Neural cell (in vitro differentiated cells): Measurements from ENCODE around the gene CREB3L1. TPM values are rescaled to one million over a fixed set of nuclear protein-coding genes. Genes with fewer than 3 reads are reported as not detected.

ENCODE experiments used
- H2AFZ ChIP-seq: fragments of 200-600, 300-800 bp; sonication (generic), shearing (Covaris generic); 2 replicates; pipeline ENCODE4 v1.6.0; 2014; ENCODE audit warnings: low read depth, mild to moderate bottlenecking, antibody characterized with exemption, low read length, moderate library complexity
- H3F3A ChIP-seq: fragments of 200-600 bp; shearing (Covaris generic); 2 replicates; pipeline ENCODE4 v1.6.1; 2016; ENCODE audit warnings: mild to moderate bottlenecking, moderate library complexity, mixed read lengths, antibody characterized with exemption, low read length; ENCODE audit not compliant: insufficient read depth, poor library complexity, severe bottlenecking
- H3K27ac ChIP-seq: fragments of 200-600, 300-800 bp; sonication (generic), shearing (Covaris generic); 2 replicates; pipeline ENCODE4 v1.5.1; 2014; ENCODE audit warnings: mild to moderate bottlenecking, low read length, moderate library complexity
- H3K27me3 ChIP-seq: fragments of 300-800, 200-600 bp; sonication (generic), shearing (Covaris generic); 2 replicates; pipeline ENCODE4 v1.6.0; 2014; ENCODE audit warnings: mild to moderate bottlenecking, low read depth, low read length, moderate library complexity; ENCODE audit not compliant: insufficient read depth
- H3K36me3 ChIP-seq: fragments of 300-800, 200-600 bp; sonication (generic), shearing (Covaris generic); 2 replicates; pipeline ENCODE4 v1.5.1; 2014; ENCODE audit warnings: mild to moderate bottlenecking, antibody characterized with exemption, low read length, moderate library complexity; ENCODE audit not compliant: insufficient read depth
- H3K4me2 ChIP-seq: fragments of 300-800, 200-600 bp; sonication (generic), shearing (Covaris generic); 2 replicates; pipeline ENCODE4 v1.6.0; 2014; ENCODE audit warnings: mild to moderate bottlenecking, low read length
- H3K4me3 ChIP-seq: fragments of 300-800, 200-600 bp; sonication (generic), shearing (Covaris generic); 2 replicates; pipeline ENCODE4 v1.5.1; 2014; ENCODE audit warnings: mild to moderate bottlenecking, low read length, moderate library complexity
- H3K79me2 ChIP-seq: fragments of 200-600 bp; shearing (Covaris generic); replicated peaks from 2 replicates; pipeline ENCODE4 v1.6.0; 2014; ENCODE audit warnings: mild to moderate bottlenecking, low read length, moderate library complexity; ENCODE audit not compliant: insufficient read depth
- H3K9ac ChIP-seq: fragments of 300-800, 200-600 bp; sonication (generic), shearing (Covaris generic); 2 replicates; pipeline ENCODE4 v1.6.1; 2016; ENCODE audit warnings: mild to moderate bottlenecking, low read length, mixed read lengths
- H3K9me2 ChIP-seq: fragments of 200-600 bp; shearing (Covaris generic); 2 replicates; pipeline ENCODE4 v1.6.1; 2016; ENCODE audit warnings: mild to moderate bottlenecking, low read length, mixed read lengths; ENCODE audit not compliant: insufficient read depth
- H3K9me3 ChIP-seq: fragments of 200-600, 300-800 bp; sonication (generic), shearing (Covaris generic); 2 replicates; pipeline ENCODE4 v1.6.1; 2016; ENCODE audit warnings: mild to moderate bottlenecking, mixed run types, low read length, moderate library complexity, mixed read lengths
- H4K20me1 ChIP-seq: fragments of 200-600 bp; shearing (Covaris generic); 2 replicates; pipeline ENCODE4 v1.6.1; 2016; ENCODE audit warnings: mild to moderate bottlenecking, mixed run types; ENCODE audit not compliant: insufficient read depth
- CTCF ChIP-seq: fragments of 450-650 bp; IDR thresholded peaks from 2 replicates; pipeline ENCODE4 v1.5.1; 2014; ENCODE audit warnings: antibody characterized with exemption, mild to moderate bottlenecking, moderate library complexity; ENCODE audit not compliant: poor library complexity, severe bottlenecking
- EP300 ChIP-seq: fragments of 450-650 bp; conservative IDR thresholded peaks from 2 replicates; pipeline ENCODE4 v1.6.1; 2014; ENCODE audit warnings: antibody characterized with exemption, mild to moderate bottlenecking, moderate library complexity; ENCODE audit not compliant: poor library complexity, severe bottlenecking
- EZH2 ChIP-seq: fragments of 200-600, 300-800 bp; shearing (Covaris generic), sonication (generic); IDR thresholded peaks from 2 replicates; pipeline ENCODE4 v1.6.1; 2014; ENCODE audit warnings: antibody characterized with exemption, low read length, borderline replicate concordance, mild to moderate bottlenecking; ENCODE audit not compliant: insufficient read depth, poor library complexity, severe bottlenecking
- MXI1 ChIP-seq: fragments of 450-650 bp; conservative IDR thresholded peaks from 2 replicates; pipeline ENCODE4 v1.6.1; 2014; ENCODE audit warnings: antibody characterized with exemption, mild to moderate bottlenecking; ENCODE audit not compliant: poor library complexity, severe bottlenecking
- POLR2AphosphoS5 ChIP-seq: IDR thresholded peaks from 2 replicates; pipeline ENCODE4 v1.6.1; 2012
- RAD21 ChIP-seq: fragments of 450-650 bp; conservative IDR thresholded peaks from 2 replicates; pipeline ENCODE4 v1.6.1; 2014; ENCODE audit warnings: antibody characterized with exemption, mild to moderate bottlenecking, moderate library complexity
- REST ChIP-seq: IDR thresholded peaks from 2 replicates; pipeline ENCODE4 v1.6.1; 2012; ENCODE audit warnings: borderline replicate concordance
- SMC3 ChIP-seq: fragments of 450-650 bp; conservative IDR thresholded peaks from 2 replicates; pipeline ENCODE4 v1.6.1; 2014; ENCODE audit warnings: antibody characterized with exemption, mild to moderate bottlenecking, moderate library complexity; ENCODE audit not compliant: poor library complexity
- TAF1 ChIP-seq: IDR thresholded peaks from 2 replicates; pipeline ENCODE4 v1.6.1; 2012; ENCODE audit warnings: low read depth
- polyA plus RNA-seq: library from polyadenylated mRNA; depleted of rRNA; stranded (reverse); fragments of >200 nt; gene quantifications from 2 replicates; pipeline ENCODE4 v1.2.3, GENCODE V29; 2014

Gene CREB3L1
- polyA plus RNA-seq, 1 donor from 2014 or later, result not detected

GRCh38 chr11:46247659-46248058 lies 29.8 kb upstream of the CREB3L1 start:
- H3K9me3 ChIP-seq, result no peaks in the 10 kb centered on the region
- no peaks in the 10 kb centered on the region for H3K36me3 ChIP-seq
- H3K4me3 ChIP-seq, result no peak overlapping the region
- no peaks in the 10 kb centered on the region for H3K9me2 ChIP-seq
- no peak for TF ChIP-seq TAF1
- TF ChIP-seq EP300, result no peak
- TF ChIP-seq EZH2, result no peak
- TF ChIP-seq SMC3, result peak; percentile 67
- peak; percentile 71 for TF ChIP-seq RAD21
- peak; percentile 65 for TF ChIP-seq CTCF
- no peaks in the 10 kb centered on the region for H4K20me1 ChIP-seq
- H3K27me3 ChIP-seq, result no peaks in the 10 kb centered on the region
- no peak overlapping the region for H2AFZ ChIP-seq
- H3K9ac ChIP-seq, result no peak overlapping the region
- no peak overlapping the region for H3K4me2 ChIP-seq
- no peaks in the 10 kb centered on the region for H3F3A ChIP-seq
- no peak overlapping the region for H3K27ac ChIP-seq
- H3K79me2 ChIP-seq, result no peaks in the 10 kb centered on the region

- Histone ChIP-seq H3K27me3 (no peaks in the 10 kb centered on the region), H3K4me3 (no peak overlapping the region), H3K9ac (no peak overlapping the region), H2AFZ (no peak overlapping the region), H3K4me2 (no peak overlapping the region), H3F3A (no peaks in the 10 kb centered on the region), H3K27ac (no peak overlapping the region), H4K20me1 (no peaks in the 10 kb centered on the region), H3K79me2 (no peaks in the 10 kb centered on the region), H3K36me3 (no peaks in the 10 kb centered on the region), H3K9me2 (no peaks in the 10 kb centered on the region), H3K9me3 (no peaks in the 10 kb centered on the region)
- no peak for TF ChIP-seq MXI1
- TF ChIP-seq CTCF, result no peak
- no peak for TF ChIP-seq EP300
- TF ChIP-seq POLR2AphosphoS5, result no peak
- TF ChIP-seq RAD21, result no peak
- no peak for TF ChIP-seq TAF1
- TF ChIP-seq EZH2, result no peak
- TF ChIP-seq REST, result no peak
- TF ChIP-seq SMC3, result no peak
These were observed 29.0 kb upstream of the CREB3L1 start for GRCh38 chr11:46248289-46249102.
